ENCODE results near the gene SORCS3. TPM values are rescaled to one million over a fixed set of nuclear protein-coding genes. Genes with fewer than 3 reads are reported as not detected.
A peak's percentile ranks its signal among the peaks of the same experiment; 100 is the strongest.

Gene SORCS3
- total RNA-seq, 1 donor from 2014 or later, result not detected

DNA sequence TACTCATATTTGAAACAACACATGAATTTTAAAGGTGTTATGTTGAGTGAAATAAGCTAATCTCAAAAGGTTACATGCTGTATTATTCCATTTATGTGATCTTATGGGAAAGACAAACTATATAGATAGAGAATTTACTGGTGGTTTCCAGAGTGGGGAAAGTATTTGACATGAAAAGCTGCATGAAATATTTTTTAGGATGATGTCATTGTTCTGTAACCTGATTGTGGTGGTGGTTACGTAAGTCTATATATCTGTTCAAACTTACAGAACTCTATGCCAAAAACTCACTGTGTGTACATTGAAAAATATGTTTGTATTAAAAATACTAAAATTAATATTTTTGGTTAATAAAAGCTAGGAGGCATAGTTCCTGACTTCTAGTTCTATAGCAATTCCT is 453.0 kb downstream of the SORCS3 start:
- TF ChIP-seq, protein P1, sequence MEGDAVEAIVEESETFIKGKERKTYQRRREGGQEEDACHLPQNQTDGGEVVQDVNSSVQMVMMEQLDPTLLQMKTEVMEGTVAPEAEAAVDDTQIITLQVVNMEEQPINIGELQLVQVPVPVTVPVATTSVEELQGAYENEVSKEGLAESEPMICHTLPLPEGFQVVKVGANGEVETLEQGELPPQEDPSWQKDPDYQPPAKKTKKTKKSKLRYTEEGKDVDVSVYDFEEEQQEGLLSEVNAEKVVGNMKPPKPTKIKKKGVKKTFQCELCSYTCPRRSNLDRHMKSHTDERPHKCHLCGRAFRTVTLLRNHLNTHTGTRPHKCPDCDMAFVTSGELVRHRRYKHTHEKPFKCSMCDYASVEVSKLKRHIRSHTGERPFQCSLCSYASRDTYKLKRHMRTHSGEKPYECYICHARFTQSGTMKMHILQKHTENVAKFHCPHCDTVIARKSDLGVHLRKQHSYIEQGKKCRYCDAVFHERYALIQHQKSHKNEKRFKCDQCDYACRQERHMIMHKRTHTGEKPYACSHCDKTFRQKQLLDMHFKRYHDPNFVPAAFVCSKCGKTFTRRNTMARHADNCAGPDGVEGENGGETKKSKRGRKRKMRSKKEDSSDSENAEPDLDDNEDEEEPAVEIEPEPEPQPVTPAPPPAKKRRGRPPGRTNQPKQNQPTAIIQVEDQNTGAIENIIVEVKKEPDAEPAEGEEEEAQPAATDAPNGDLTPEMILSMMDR (IDR thresholded peaks at IDR 0.05; ENCODE audit: insufficient read depth, low read length, severe bottlenecking), result no peak
- FAIRE-seq, result no peak

DNA sequence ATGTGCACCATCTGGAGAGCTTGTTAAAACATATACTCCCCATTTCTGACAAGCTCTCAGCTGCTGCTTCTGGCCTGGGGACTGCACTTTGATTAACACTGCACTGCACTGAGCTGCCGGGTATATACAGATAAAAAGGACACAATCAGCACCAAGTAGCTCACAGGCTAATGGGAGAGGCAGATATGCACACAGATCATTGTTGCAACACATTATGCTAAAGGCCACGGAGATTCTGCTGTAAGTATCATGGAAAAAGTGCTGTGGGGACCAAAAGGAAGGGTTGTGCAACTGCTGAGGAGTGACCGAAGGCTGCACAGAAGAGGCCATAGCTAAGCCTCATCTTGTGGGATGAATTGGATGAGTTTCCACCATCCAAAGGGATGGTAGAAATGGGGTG is 455.2 kb downstream of the SORCS3 start:
- DNase-seq (ENCODE audit: low read depth) (no peak), FAIRE-seq (no peak)
- Histone ChIP-seq H3K27me3 (ENCODE audit: control insufficient read depth, insufficient read depth, low read length) (no peaks in the 10 kb centered on the region), H3K4me3 (ENCODE audit: low read depth, low read length) (no peak overlapping the region), H3K36me3 (ENCODE audit: control insufficient read depth, insufficient read depth, low read length) (no peaks in the 10 kb centered on the region)
- TF ChIP-seq, protein P1 (IDR thresholded peaks at IDR 0.05; ENCODE audit: insufficient read depth, low read length, severe bottlenecking), result no peak

More for the DNA sequence above, 453.0 kb downstream of the SORCS3 start:
- Histone ChIP-seq H3K36me3 (ENCODE audit: control insufficient read depth, insufficient read depth, low read length) (no peaks in the 10 kb centered on the region), H3K4me3 (ENCODE audit: low read depth, low read length) (no peak overlapping the region), H3K27me3 (ENCODE audit: control insufficient read depth, insufficient read depth, low read length) (no peaks in the 10 kb centered on the region)
- peak; percentile 55 for DNase-seq (ENCODE audit: low read depth)

DNA sequence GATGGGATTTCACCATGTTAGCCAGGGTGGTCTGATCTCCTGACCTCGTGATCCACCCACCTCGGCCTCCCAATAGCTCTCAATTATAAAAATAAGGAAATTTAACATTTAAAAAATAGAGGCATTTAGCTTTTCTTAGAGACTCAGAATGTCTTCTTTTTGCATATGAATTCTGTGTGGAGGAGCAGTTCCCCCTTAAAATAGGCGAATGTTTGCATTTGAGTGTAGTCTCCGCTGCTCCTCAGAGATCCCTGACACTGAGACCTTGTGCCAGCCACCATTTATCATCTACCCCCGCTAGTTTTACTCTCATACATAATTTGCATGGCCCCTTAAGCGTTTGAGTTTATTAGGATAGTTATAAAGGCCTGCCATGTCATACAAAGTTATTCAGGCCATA is 461.9 kb downstream of the SORCS3 start:
- no peak overlapping the region for H3K4me3 ChIP-seq (ENCODE audit: low read depth, low read length)
- no peaks in the 10 kb centered on the region for H3K36me3 ChIP-seq (ENCODE audit: control insufficient read depth, insufficient read depth, low read length)
- TF ChIP-seq, protein P1 (IDR thresholded peaks at IDR 0.05; ENCODE audit: insufficient read depth, low read length, severe bottlenecking), result no peak
- FAIRE-seq, result no peak
- no peak for DNase-seq (ENCODE audit: low read depth)
- H3K27me3 ChIP-seq (ENCODE audit: control insufficient read depth, insufficient read depth, low read length), result no peaks in the 10 kb centered on the region

DNA sequence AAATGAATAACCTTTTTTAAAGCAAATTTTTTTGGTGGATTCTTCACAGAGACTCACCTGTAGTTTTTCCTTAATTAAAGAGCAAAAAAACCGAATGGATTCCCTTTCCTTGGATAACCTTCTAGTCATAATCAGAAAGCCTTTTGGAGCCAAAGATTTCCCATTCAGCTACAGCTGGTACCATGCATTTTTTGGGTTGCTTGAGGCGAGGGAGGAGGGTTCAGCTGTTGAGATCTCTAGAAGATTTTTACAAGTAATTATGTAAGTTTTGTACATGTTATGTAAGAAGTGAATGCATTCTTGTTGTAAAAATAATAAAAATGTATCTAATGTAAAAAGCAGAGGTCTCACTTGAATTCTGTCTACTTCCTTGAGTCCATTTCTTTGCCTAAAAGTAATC is 463.2 kb downstream of the SORCS3 start:
- Histone ChIP-seq H3K36me3 (ENCODE audit: control insufficient read depth, insufficient read depth, low read length) (no peaks in the 10 kb centered on the region), H3K4me3 (ENCODE audit: low read depth, low read length) (no peak overlapping the region), H3K27me3 (ENCODE audit: control insufficient read depth, insufficient read depth, low read length) (no peaks in the 10 kb centered on the region)
- FAIRE-seq (no peak), DNase-seq (ENCODE audit: low read depth) (no peak)
- TF ChIP-seq, protein P1 (IDR thresholded peaks at IDR 0.05; ENCODE audit: insufficient read depth, low read length, severe bottlenecking), result no peak

DNA sequence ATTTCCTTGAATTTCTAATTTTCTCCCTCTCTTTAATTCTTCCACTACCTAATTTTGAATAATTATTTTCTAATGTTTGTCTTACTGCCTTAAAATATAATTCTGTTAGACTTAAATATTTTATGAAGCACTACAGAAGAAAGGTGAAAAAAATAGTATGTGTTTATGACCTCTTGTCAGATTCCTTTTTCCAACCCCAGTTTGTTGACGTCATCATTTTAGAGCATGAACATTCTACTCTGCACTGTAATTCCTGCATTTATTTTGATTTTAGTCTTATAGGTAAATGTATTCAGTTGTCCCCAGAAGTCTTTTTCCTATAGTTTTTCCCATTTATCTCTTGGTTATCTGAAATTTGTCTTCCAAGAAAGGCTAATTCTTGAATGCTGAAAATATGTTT is 468.1 kb downstream of the SORCS3 start:
- no peaks in the 10 kb centered on the region for H3K27me3 ChIP-seq (ENCODE audit: control insufficient read depth, insufficient read depth, low read length)
- no peaks in the 10 kb centered on the region for H3K36me3 ChIP-seq (ENCODE audit: control insufficient read depth, insufficient read depth, low read length)
- TF ChIP-seq, protein P1 (IDR thresholded peaks at IDR 0.05; ENCODE audit: insufficient read depth, low read length, severe bottlenecking), result no peak
- no peak for FAIRE-seq
- no peak overlapping the region for H3K4me3 ChIP-seq (ENCODE audit: low read depth, low read length)
- no peak for DNase-seq (ENCODE audit: low read depth)

DNA sequence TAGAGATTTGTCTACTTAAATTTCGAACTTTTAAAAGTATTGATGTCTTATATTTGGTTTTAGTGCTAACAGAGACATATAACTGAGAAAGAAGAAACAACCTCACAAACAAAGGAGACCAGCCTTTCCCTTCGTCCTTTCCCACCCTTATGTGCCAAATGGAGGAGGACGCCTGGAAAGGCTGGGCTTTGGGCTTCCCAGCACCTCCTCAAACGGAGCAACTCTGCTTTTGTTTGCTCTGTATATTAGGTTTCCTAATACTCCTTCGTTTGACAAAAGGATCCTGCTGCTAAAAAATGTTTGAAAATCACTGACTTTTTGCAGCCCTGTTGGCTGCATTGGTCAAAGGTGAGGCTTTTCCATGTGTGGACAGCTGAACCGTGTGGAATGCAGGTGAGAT is 471.8 kb downstream of the SORCS3 start:
- no peak for DNase-seq (ENCODE audit: low read depth)
- no peak overlapping the region for H3K4me3 ChIP-seq (ENCODE audit: low read depth, low read length)
- TF ChIP-seq, protein P1 (IDR thresholded peaks at IDR 0.05; ENCODE audit: insufficient read depth, low read length, severe bottlenecking), result no peak
- no peaks in the 10 kb centered on the region for H3K27me3 ChIP-seq (ENCODE audit: control insufficient read depth, insufficient read depth, low read length)
- no peaks in the 10 kb centered on the region for H3K36me3 ChIP-seq (ENCODE audit: control insufficient read depth, insufficient read depth, low read length)
- FAIRE-seq, result no peak

Measured in bronchial epithelial cell (primary cell).